ENCODE measurements around the gene RFTN1. TPM values are rescaled to one million over a fixed set of nuclear protein-coding genes. Genes with fewer than 3 reads are reported as not detected.

The RFTN1 gene
- total RNA-seq = 44.3 and 57.5 TPM in 2 replicates

GRCh38 chr3:16513141-16514020 is at the start of gene RFTN1:
Gene RFTN1, minus strand, starts transcription at chr3:16513699. Its CDS starts 19,830 bp downstream, at chr3:16493869.

Other genes starting within 250 kb of the RFTN1 start
- gene DPH3, start 248.8 kb downstream of the RFTN1 start, total RNA-seq = 15.9 and 19.1 TPM in 2 replicates
- 8.8 and 9.2 TPM in 2 replicates for gene OXNAD1, start 248.5 kb downstream of the RFTN1 start, total RNA-seq
- gene DAZL, start 91.7 kb upstream of the RFTN1 start, total RNA-seq = not detected in 2 replicates